Measurements from ENCODE around the gene THAP4.

THAP4 gene

GRCh38 chr2:241540771-241541561 is 96.0 kb downstream of the THAP4 start:
- peak overlapping the region; percentile 10; the same call in 1 of the 2 replicates for H3K4me3 ChIP-seq (ENCODE audit: low read depth, low read length)
- no peak for TF ChIP-seq CTCF (IDR thresholded peaks at IDR 0.05; ENCODE audit: low read depth, low read length)

GRCh38 chr2:241540401-241540770 is 96.6 kb downstream of the THAP4 start:
- no peak overlapping the region for H3K4me3 ChIP-seq (ENCODE audit: low read depth, low read length)
- no peak for TF ChIP-seq CTCF (IDR thresholded peaks at IDR 0.05; ENCODE audit: low read depth, low read length)

- H3K4me3 ChIP-seq (ENCODE audit: low read depth, low read length), result no peak overlapping the region
- no peak for TF ChIP-seq CTCF (IDR thresholded peaks at IDR 0.05; ENCODE audit: low read depth, low read length)
These were observed 97.2 kb downstream of the THAP4 start for GRCh38 chr2:241539616-241540374.

- TF ChIP-seq CTCF (IDR thresholded peaks at IDR 0.05; ENCODE audit: low read depth, low read length), result no peak
- H3K4me3 ChIP-seq (ENCODE audit: low read depth, low read length), result no peak overlapping the region
These were observed 97.9 kb downstream of the THAP4 start for GRCh38 chr2:241538838-241539615.

GRCh38 chr2:241535871-241536655 is 100.9 kb downstream of the THAP4 start:
- TF ChIP-seq CTCF (IDR thresholded peaks at IDR 0.05; ENCODE audit: low read depth, low read length), result no peak
- H3K4me3 ChIP-seq (ENCODE audit: low read depth, low read length), result no peak overlapping the region

- H3K4me3 ChIP-seq (ENCODE audit: low read depth, low read length), result no peak overlapping the region
- no peak for TF ChIP-seq CTCF (IDR thresholded peaks at IDR 0.05; ENCODE audit: low read depth, low read length)
These were observed 102.1 kb downstream of the THAP4 start for GRCh38 chr2:241534701-241535375.

All from WI38 (cell line).